ENCODE data around the gene NFYC.

DNA sequence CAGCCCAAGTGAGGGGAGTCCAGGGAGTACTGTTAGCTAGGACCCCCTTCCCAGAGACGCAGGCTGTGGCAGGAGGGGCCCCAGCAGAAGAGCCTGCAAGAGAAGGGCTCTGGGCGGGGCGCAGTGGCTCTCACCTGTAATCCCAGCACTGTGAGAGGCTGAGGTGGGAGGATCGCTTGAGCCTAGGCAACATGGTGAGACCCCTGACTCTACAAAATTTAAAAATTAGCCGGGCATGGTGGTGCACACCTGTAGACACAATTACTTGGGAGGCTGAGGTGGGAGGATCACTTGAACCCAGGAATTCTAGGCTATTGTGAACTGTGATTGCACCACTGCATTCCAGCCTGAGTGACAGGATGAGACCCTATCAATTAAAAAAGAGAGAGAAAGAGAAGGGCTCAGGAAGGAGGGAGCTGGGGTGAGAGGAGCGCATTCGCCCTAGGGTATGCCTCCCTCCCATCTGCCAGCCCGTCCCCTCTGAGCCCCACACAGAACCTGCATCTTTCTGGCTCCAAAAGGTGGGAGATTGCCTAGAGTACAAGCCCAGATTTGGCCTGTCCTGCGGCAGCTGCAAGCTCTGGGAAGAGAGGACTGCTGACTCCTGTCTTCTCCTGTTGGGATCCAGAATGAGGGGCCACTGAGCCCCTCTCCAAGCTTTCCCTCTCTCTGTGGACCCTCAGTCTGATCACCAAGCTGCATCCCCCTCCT, 95.6 kb downstream of the NFYC start:
- TF ChIP-seq, protein P1, sequence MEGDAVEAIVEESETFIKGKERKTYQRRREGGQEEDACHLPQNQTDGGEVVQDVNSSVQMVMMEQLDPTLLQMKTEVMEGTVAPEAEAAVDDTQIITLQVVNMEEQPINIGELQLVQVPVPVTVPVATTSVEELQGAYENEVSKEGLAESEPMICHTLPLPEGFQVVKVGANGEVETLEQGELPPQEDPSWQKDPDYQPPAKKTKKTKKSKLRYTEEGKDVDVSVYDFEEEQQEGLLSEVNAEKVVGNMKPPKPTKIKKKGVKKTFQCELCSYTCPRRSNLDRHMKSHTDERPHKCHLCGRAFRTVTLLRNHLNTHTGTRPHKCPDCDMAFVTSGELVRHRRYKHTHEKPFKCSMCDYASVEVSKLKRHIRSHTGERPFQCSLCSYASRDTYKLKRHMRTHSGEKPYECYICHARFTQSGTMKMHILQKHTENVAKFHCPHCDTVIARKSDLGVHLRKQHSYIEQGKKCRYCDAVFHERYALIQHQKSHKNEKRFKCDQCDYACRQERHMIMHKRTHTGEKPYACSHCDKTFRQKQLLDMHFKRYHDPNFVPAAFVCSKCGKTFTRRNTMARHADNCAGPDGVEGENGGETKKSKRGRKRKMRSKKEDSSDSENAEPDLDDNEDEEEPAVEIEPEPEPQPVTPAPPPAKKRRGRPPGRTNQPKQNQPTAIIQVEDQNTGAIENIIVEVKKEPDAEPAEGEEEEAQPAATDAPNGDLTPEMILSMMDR (IDR thresholded peaks at IDR 0.05 in 4 of 5, conservative IDR thresholded peaks at IDR 0.05 in 1 of 5) = no peak
- TF ChIP-seq POLR2A (IDR thresholded peaks at IDR 0.05) = no peak
